Measurements from ENCODE around the gene GHR. TPM values are rescaled to one million over a fixed set of nuclear protein-coding genes. Genes with fewer than 3 reads are reported as not detected.

The GHR gene
- total RNA-seq, 1 donor: 4.3 TPM

- TF ChIP-seq CTCF (IDR thresholded peaks at IDR 0.05; ENCODE audit: insufficient read depth, low read length): no peak
- no peak for DNase-seq (ENCODE audit: low read depth)
Observed at GRCh38 chr5:42745856-42746255, 322.6 kb downstream of the GHR start.

GRCh38 chr5:42749020-42749419 is 325.8 kb downstream of the GHR start:
- no peak for DNase-seq (ENCODE audit: low read depth)
- no peak overlapping the region for H3K4me3 ChIP-seq (ENCODE audit: low read depth, low read length)
- no peak for TF ChIP-seq CTCF (IDR thresholded peaks at IDR 0.05; ENCODE audit: insufficient read depth, low read length)

More at GRCh38 chr5:42745856-42746255, 322.6 kb downstream of the GHR start:
- H3K4me3 ChIP-seq (ENCODE audit: low read depth, low read length): no peak overlapping the region

GRCh38 chr5:42750507-42750906 is 327.3 kb downstream of the GHR start:
- H3K4me3 ChIP-seq (ENCODE audit: low read depth, low read length): no peak overlapping the region
- DNase-seq (ENCODE audit: low read depth): no peak
- TF ChIP-seq CTCF (IDR thresholded peaks at IDR 0.05; ENCODE audit: insufficient read depth, low read length): no peak

GRCh38 chr5:42751044-42751443 is 327.8 kb downstream of the GHR start:
- no peak overlapping the region for H3K4me3 ChIP-seq (ENCODE audit: low read depth, low read length)
- no peak for TF ChIP-seq CTCF (IDR thresholded peaks at IDR 0.05; ENCODE audit: insufficient read depth, low read length)
- no peak for DNase-seq (ENCODE audit: low read depth)

- DNase-seq (ENCODE audit: low read depth): no peak
- no peak for TF ChIP-seq CTCF (IDR thresholded peaks at IDR 0.05; ENCODE audit: insufficient read depth, low read length)
- no peak overlapping the region for H3K4me3 ChIP-seq (ENCODE audit: low read depth, low read length)
Observed at GRCh38 chr5:42753099-42753498, 329.9 kb downstream of the GHR start.

- peak within 1 kb of the TSS; percentile 67 for H3K4me3 ChIP-seq (ENCODE audit: low read depth, low read length)
- TF ChIP-seq CTCF (IDR thresholded peaks at IDR 0.05; ENCODE audit: insufficient read depth, low read length): no peak
- peak; percentile 39 for DNase-seq (ENCODE audit: low read depth)
Observed at GRCh38 chr5:42756606-42757601, 333.7 kb downstream of the GHR start, which contains the start of gene CCDC152. CCDC152 (plus strand) TSS chr5:42756818; CDS start chr5:42759122, 2,304 bp downstream.

All from fibroblast of the aortic adventitia (primary cell).